Heart left ventricle (tissue), 16 donors: ENCODE data around the gene MUL1. TPM values are rescaled to one million over a fixed set of nuclear protein-coding genes. Genes with fewer than 3 reads are reported as not detected.

Experiments
- ATAC-seq, 4 donors: fragments of 200-7000 bp; cut with Tn5 transposase; one replicate each; pipeline ENCODE4 v1.9.1; 2020 to 2022; ENCODE audit warnings: moderate library complexity in 4 of 4, mild to moderate bottlenecking in 3 of 4, moderate number of reproducible peaks in 1 of 4
- DNase-seq, 5 donors: peaks; one replicate each; pipeline ENCODE4 v3.0.0-alpha.2; 2020
- H3K27ac ChIP-seq, 12 donors: fragments of 200-600 bp; sonication (generic) in 4 of 12; one replicate each; pipeline versions ENCODE4 v1.5.0 to v1.8.0; 2016 to 2022; ENCODE audit warnings: mild to moderate bottlenecking in 2 of 12
- H3K27me3 ChIP-seq, 9 donors: fragments of 200-600 bp; sonication (generic) in 2 of 9; one replicate each; pipeline versions ENCODE4 v1.5.1 to v1.8.0; 2016 to 2022; ENCODE audit warnings: mild to moderate bottlenecking in 3 of 9
- H3K36me3 ChIP-seq, 9 donors: fragments of 200-600 bp; sonication (generic) in 2 of 9; one replicate each; pipeline versions ENCODE4 v1.5.0 to v1.8.0; 2018 to 2022; ENCODE audit warnings: mild to moderate bottlenecking in 2 of 9
- H3K4me1 ChIP-seq, 12 donors: fragments of 200-600 bp; sonication (generic) in 4 of 12; one replicate each; pipeline versions ENCODE4 v1.5.0 to v1.8.0; 2016 to 2022; ENCODE audit warnings: mild to moderate bottlenecking in 3 of 12
- H3K4me3 ChIP-seq, 12 donors: fragments of 200-600 bp; sonication (generic) in 4 of 12; one replicate each; pipeline versions ENCODE4 v1.5.0 to v1.8.0; 2017 to 2022; ENCODE audit warnings: mild to moderate bottlenecking in 9 of 12, moderate library complexity in 4 of 12
- H3K9me3 ChIP-seq, 12 donors: fragments of 200-600 bp; sonication (generic) in 4 of 12; one replicate each; pipeline versions ENCODE4 v1.5.0 to v1.8.0; 2016 to 2022; ENCODE audit warnings: mild to moderate bottlenecking in 1 of 12
- POLR2A ChIP-seq, 2 donors: fragments of 450-650 bp; IDR thresholded peaks; one replicate each; pipeline ENCODE4 v1.6.1; 2017; ENCODE audit warnings: antibody characterized with exemption in 2 of 2, mild to moderate bottlenecking in 2 of 2, moderate library complexity in 2 of 2
- WGBS, 4 donors: extraction: QIAGEN DNeasy Blood & Tissue Kit in 2 of 4; methylation state at CpG; one replicate each; pipeline versions ENCODE4 v1.1.5 to v1.1.7; 2013 to 2018; 5-methylcytosine and 5-hydroxymethylcytosine counted together
- intact Hi-C, 10 donors: fragments of 100-400 bp; cut with DNase I; formaldehyde crosslinking; loops; one replicate each; pipeline versions ENCODE4 v1.11.1 to v1.14.2; 2022
- polyA plus RNA-seq, 2 donors: library from polyadenylated mRNA; stranded (reverse); fragments of 200-250 nt; gene quantifications; one replicate each; pipeline ENCODE4 v1.2.3, GENCODE V29; 2013
- total RNA-seq, 9 donors: library from RNA; depleted of rRNA in 2 of 9; stranded (reverse); fragments of >200 nt in 2 of 9; fragmentation: NEBNext Ultra II Directional in 3 of 9; extraction: Animal tissue kit (Norgen Biotek cat#: 25700) in 3 of 9; gene quantifications; one replicate each; pipeline versions ENCODE4 v1.1.0 to v1.2.4, GENCODE V29; 2016 to 2023
- TF ChIP-seq, protein P1 (sequence below), 12 donors: fragments of 200-600 bp; sonication (generic) in 4 of 12; IDR thresholded peaks; one replicate each; pipeline versions ENCODE4 v1.5.0 to v1.8.0; 2018 to 2022; ENCODE audit warnings: antibody characterized with exemption in 12 of 12, mild to moderate bottlenecking in 5 of 12
- donor health status: ischemic (EF 13 %, LVEDD 7.1; RV severe dilation, severe dysfunction).
- donor health status: healthy with polysubstance abuse.
- donor health status: DM: no; HTN: yes; CAD: no.
- donor health status: DM: no; HTN: no; CAD: no.
- donor health status: ischemic (EF 25% LVEDD 6.9; RV normal size, moderate dysfunction).
- donor health status: ischemic (EF 25% LVEDD 5.7; RV mildly dilated, moderate dysfunction).
- donor health status: healthy.
- donor health status: DM: yes; HTN: yes; CAD: no.
- donor health status: ischemic (EF 35%, LVEDD 5.7; RV mildly dilated, moderate dysfunction).
- donor health status: nonischemic (EF 11% LVEDD 7.7; RV severe dilation, severe dysfunction).
- donor health status: DM: yes; HTN: yes; CAD: no.
- donor health status: PGD.
- donor health status: ischemic (EF 29% LVEDD 5.4; RV normal size, mild dysfunction).
- donor health status: nonischemic (EF 23%, LVEDD 6.1; RV moderate dilation, normal function).

MUL1 gene
- total and polyA plus RNA-seq, 11 donors, result 12.4 to 57.3 (median 41.2) TPM

DNA sequence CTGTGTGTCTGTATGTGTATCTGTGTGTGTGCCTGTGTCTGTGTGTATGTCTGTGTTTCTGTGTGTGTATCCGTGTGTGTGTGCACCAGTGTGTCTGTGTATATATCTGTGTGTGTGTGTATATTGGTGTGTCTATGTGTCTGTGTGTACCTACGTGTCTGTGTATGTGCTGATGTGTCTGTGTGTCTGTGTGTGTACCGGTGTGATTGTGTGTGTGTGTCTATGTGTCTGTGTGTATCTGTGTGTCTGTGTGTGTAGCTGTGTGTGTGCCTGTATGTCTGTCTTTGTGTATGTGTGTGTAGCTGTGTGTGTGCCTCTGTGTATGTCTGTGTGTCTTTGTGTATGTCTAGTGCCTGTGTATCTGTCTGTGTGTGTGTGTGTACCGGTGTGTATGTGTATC lies 53.9 kb downstream of the MUL1 start:
- intact Hi-C loops, result no loop called here
- H3K36me3 ChIP-seq, result no peaks in the 10 kb centered on the region
- no peaks in the 10 kb centered on the region for H3K9me3 ChIP-seq
- H3K4me1 ChIP-seq, result no peaks in the 10 kb centered on the region
- H3K27me3 ChIP-seq, result peaks cover 0 to 36% (median 7%) of the 10 kb centered on the region in 9 donors
- no peak overlapping the region for H3K27ac ChIP-seq
- no peak overlapping the region for H3K4me3 ChIP-seq
- DNase-seq, result no peak
- ATAC-seq, result no peak
- TF ChIP-seq, protein P1, sequence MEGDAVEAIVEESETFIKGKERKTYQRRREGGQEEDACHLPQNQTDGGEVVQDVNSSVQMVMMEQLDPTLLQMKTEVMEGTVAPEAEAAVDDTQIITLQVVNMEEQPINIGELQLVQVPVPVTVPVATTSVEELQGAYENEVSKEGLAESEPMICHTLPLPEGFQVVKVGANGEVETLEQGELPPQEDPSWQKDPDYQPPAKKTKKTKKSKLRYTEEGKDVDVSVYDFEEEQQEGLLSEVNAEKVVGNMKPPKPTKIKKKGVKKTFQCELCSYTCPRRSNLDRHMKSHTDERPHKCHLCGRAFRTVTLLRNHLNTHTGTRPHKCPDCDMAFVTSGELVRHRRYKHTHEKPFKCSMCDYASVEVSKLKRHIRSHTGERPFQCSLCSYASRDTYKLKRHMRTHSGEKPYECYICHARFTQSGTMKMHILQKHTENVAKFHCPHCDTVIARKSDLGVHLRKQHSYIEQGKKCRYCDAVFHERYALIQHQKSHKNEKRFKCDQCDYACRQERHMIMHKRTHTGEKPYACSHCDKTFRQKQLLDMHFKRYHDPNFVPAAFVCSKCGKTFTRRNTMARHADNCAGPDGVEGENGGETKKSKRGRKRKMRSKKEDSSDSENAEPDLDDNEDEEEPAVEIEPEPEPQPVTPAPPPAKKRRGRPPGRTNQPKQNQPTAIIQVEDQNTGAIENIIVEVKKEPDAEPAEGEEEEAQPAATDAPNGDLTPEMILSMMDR (IDR thresholded peaks at IDR 0.05), result no peak
- no peak for TF ChIP-seq POLR2A (IDR thresholded peaks at IDR 0.05)
- WGBS, 4 donors, result 88 to 94% (median 93%) methylated on average over 4 of the region's 4 CpGs

GRCh38 chr1:20449735-20450311 lies 58.1 kb downstream of the MUL1 start:
- TF ChIP-seq POLR2A (IDR thresholded peaks at IDR 0.05), result no peak
- TF ChIP-seq, protein P1 (IDR thresholded peaks at IDR 0.05), result no peak
- DNase-seq (no peak), ATAC-seq (no peak)
- H3K9me3 ChIP-seq, result no peaks in the 10 kb centered on the region
- 68 to 76% (median 72%) methylated on average over 4 of the region's 4 CpGs for WGBS, 4 donors
- H3K36me3 ChIP-seq, result no peaks in the 10 kb centered on the region
- no peak overlapping the region for H3K4me3 ChIP-seq
- H3K4me1 ChIP-seq, result no peaks in the 10 kb centered on the region
- H3K27ac ChIP-seq, result no peak overlapping the region
- intact Hi-C loops, result no loop called here
- H3K27me3 ChIP-seq, result peaks cover 0 to 32% (median 6%) of the 10 kb centered on the region in 9 donors

Other genes with a start within 250 kb of the MUL1 start
- under 1 TPM in 5 of 9 donors, not detected in 4; 0.11 to 0.88 (median 0.31) TPM for gene VWA5B1, start 217.3 kb downstream of the MUL1 start, total RNA-seq
- under 1 TPM; 0.04 to 0.11 TPM for gene VWA5B1, start 217.3 kb downstream of the MUL1 start, polyA plus RNA-seq
- gene CAMK2N1, start 21.9 kb downstream of the MUL1 start, total RNA-seq, result 10 to 100 TPM in 1 of 9 donors, 1 to 10 TPM in 8; 4.2 to 10.0 (median 7.3) TPM
- gene CAMK2N1, start 21.9 kb downstream of the MUL1 start, polyA plus RNA-seq, result 1 to 10 TPM; 3.8 to 5.7 TPM
- gene FAM43B, start 44.4 kb upstream of the MUL1 start, total RNA-seq, result 1 to 10 TPM; 1.4 to 5.2 (median 2.9) TPM
- 1 to 10 TPM; 1.2 to 1.9 TPM for gene FAM43B, start 44.4 kb upstream of the MUL1 start, polyA plus RNA-seq
- 1 to 10 TPM in 7 of 9 donors, under 1 TPM in 2; 0.63 to 7.6 (median 2.8) TPM for gene CDA, start 80.9 kb upstream of the MUL1 start, total RNA-seq
- gene CDA, start 80.9 kb upstream of the MUL1 start, polyA plus RNA-seq, result 1 to 10 TPM; 2.9 to 5.1 TPM
- gene PINK1, start 125.3 kb upstream of the MUL1 start, total RNA-seq, result 100 to 1,000 TPM; 147 to 418 (median 258) TPM
- 100 to 1,000 TPM; 210 to 314 TPM for gene PINK1, start 125.3 kb upstream of the MUL1 start, polyA plus RNA-seq
- gene DDOST, start 153.2 kb upstream of the MUL1 start, total RNA-seq, result 100 to 1,000 TPM; 110 to 175 (median 128) TPM
- gene DDOST, start 153.2 kb upstream of the MUL1 start, polyA plus RNA-seq, result 100 to 1,000 TPM in 1 of 2 donors, 10 to 100 TPM in 1; 88.9 to 211 TPM
- gene KIF17, start 209.9 kb upstream of the MUL1 start, total RNA-seq, result 1 to 10 TPM; 1.6 to 9.3 (median 3.2) TPM
- gene KIF17, start 209.9 kb upstream of the MUL1 start, polyA plus RNA-seq, result 1 to 10 TPM; 3.4 to 7.2 TPM
- gene SH2D5, start 224.6 kb upstream of the MUL1 start, total RNA-seq, result under 1 TPM in 2 of 9 donors, not detected in 7; 0.30 to 0.67 TPM
- 10 to 100 TPM in 1 of 2 donors, not detected in 1; 12.4 TPM for gene SH2D5, start 224.6 kb upstream of the MUL1 start, polyA plus RNA-seq